Fibroblast of peridontal ligament (primary cell): ENCODE results near the gene RGS3.

ENCODE experiments used
- DNase-seq: peaks from one replicate; pipeline ENCODE4 v3.0.0-alpha.2; 2010; ENCODE audit errors: extremely low read depth

Gene RGS3

DNA sequence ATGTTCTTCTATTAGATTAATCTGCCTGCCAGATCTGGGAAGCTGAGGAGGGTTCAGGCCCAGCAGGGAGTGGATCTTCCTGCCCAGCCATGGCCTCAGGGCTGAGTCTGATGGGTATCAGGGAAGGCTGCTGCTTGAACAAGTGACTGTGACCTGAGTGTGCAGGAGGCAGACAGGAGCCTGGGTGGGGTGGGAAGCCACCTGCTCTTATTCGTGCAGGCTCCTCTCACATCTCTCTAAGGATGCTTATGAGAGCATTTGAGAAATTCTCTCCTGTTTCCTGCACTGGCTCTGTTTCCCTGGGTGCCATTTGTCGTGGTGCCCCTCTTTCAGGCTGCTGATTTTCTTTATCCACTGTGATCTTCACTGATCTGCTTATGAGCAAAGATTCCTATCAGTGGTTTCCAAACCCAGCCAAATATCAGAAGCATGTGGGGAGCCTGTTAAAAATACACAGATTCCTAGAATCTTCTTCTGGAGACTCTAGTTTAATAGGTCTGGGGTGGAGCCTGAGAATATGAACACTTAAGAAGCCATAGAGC, 2.1 kb downstream of the RGS3 start:
- DNase-seq, result no peak

DNA sequence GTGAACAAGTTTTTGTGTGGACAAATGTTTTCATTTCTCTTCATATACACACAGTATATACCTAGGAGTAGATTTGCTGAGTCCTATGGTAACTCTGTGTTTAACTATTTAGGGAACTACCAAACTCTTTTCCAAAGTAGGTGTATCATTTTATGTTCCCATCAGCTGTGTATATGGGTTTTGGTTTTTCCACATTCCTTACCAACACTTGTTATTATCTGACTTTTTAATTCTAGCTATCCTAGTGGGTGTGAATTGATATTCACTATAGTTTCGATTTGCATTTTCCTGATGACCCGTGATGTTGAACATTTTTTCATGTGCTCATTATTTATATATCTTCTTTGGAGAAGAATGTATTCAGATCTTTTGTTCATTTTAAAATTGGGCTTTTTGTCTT, 3.7 kb downstream of the RGS3 start:
- no peak for DNase-seq

DNA sequence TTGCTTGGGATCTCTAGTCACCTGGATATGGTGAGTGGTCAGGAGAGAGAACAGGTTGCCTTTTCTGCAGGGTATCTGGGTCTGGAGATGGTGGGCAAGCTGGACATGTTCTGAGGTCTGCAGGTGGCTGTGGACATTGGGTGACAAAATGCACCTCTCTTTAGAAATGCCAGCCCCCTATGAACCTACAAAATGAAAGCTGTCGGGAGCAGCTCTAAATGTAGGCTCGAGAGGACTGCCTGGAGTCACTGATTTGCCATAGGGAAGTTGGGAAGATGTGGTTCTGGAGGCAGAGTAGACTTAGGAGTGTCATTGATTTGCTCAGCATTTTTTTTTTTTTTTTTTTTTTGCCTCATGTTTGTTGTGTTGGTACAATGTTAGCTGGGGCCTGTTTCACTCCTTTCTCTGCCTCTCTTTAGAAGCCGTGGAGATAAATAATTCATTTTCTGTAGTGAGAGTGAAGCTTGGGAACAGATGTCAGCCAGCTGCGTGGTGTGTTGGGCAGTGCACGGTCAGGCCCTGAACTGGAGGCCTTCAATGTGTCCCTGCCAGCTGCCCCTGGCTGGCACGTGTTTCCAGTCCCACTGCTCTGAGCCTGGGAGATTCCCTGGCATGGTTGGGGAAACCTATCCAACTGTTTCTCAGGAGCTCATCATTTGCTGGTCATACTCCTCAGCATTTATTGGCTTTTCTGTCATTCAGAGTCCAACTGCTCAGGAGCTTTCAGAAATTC, 5.4 kb downstream of the RGS3 start:
- DNase-seq, result no peak

DNA sequence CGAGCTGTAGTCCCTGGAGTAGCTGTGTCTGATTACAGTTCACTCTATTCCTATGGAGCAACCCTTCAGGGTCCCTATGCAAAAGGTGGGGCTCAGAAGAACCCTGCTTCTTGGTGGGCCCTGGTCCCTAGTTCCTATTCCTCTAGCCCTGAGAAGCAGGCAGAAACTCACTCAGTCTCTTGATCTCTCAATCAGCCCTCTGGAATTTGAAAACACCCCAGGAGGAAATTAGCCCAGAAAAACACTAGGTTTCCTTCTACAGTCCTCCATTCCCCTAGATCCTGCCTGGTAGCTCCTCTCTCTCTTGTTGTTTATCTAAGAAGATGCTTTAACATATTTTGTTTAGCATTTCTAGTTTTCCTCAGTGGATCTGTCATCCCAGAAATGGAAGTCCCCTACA, 7.6 kb downstream of the RGS3 start:
- DNase-seq, result no peak

DNA sequence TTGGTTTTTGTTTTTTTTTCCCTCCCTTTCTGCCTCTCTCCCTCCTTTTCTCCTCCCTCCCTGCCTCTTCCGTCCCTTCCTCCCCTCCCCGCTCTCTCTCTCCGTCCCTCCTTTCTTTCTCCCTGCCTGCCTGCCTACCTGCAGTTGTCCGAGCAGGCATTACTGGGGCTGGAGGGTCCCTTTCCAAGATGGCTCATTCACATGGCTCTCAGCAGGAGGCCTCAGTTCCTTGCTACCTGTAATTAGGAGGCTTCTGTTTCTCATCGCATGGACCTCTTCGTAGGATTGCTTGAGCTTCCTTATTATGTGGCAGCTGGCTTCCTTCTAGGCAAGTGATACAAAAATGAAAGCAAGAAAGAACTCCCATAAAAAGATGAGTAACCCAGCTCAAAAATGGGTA, 8.0 kb downstream of the RGS3 start:
- DNase-seq, result no peak

DNA sequence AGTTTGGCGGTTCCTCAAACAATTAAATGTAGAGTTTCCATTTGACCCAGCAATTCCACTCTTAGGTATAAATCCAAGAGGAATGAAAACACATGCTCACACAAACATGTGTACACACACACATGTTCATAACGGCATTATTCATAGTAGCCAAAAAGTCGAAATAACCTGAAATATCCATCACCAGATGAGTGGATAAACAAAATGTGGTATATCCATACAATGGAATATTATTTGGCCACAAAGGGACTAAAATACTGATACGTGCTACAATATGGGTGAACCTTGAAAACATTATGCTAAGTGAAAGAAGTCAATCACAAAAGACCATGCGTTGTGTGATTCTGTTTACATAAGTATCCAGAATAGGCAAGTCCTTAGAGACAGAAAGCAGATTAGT, 8.7 kb downstream of the RGS3 start:
- no peak for DNase-seq

DNA sequence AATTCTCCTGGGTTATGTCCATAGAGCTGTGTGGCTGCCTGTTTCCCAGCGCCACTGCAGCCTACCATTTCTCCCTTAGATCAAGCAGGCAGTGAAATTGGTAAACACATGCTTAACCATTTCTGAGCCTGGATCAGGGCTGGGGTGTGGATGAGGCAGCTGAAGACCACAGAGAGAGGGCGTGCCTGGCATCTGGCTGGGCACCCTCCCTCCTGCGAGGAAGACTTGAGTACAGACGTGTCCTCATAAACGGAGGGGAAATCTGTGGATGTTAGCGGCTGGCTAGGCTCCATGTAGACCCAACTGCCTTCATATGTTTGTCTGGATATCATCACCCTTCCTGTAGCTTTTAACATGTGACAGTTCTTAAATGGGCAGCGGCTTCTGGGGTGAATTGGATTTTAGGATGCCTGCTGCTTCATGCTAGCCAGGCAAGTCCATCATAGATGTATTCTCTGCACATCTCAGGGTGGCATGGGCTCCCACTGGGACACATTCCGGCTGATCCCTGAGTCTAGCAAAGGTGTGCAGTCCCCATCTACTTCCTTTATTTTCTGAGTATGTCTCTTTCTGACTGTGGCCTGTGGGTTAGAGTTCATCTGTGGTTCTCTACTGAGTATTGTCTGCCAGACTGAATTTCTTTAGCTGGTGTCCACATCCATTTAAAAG, 11.0 kb downstream of the RGS3 start:
- DNase-seq, result no peak

DNA sequence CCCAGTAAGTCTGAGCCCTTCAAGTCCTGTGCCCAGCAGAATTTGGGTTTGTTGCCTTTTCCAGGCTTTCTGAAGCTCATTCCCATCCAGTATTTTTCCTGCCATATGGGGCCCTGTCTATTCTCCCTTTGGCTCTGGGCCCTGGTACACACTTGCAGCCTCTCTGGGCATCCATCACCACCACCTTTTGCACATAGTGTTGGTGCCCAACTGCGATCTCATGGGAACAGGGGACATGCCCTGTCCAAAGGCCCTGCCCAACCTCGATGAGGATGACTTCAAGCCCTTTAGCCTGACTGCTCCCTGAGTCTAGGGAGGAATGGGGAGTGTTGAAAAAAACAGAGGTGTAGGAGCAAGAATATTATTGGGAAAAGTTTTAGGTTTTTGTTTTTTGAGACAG, 11.5 kb downstream of the RGS3 start:
- DNase-seq, result no peak

DNA sequence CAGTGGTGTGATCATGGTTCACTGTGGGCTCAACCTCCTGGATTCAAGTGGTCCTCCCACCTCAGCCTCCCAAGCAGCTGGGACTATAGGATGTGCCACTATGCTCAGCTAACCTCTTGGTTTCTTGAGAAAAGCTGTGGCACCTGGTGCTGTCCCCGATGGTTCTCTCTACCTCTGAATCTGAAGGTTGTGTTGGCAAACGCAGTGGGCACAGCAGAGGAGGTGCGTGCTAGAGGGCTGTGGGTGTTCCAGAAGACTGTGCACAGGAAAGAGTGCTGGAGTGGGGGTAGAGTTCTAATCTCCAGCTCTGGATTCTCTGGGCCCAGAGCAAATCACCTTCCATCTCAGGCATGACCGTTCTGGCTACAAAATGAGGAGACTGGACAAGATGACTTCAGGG, 12.5 kb downstream of the RGS3 start:
- DNase-seq, result no peak

DNA sequence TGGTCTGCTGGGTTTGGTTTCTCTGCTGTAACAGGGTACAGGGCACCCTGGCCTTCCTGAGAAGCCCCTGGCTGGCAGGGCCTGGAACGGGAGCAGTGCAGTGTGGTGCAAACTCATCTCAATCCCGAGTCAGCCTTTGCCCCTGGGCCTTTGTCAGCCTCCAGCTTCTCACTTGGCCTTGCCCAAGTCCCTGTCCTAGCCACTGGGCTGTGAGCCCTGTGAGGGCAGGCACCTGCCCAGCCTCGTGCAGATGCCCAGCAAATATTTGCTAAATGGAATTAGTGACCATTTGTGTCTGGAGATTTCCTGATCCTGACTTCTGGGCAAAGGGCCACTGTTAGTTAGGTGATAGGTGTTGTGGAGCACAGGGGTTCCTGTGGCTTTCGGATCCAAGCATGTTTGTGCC, 13.0 kb downstream of the RGS3 start:
- no peak for DNase-seq

DNA sequence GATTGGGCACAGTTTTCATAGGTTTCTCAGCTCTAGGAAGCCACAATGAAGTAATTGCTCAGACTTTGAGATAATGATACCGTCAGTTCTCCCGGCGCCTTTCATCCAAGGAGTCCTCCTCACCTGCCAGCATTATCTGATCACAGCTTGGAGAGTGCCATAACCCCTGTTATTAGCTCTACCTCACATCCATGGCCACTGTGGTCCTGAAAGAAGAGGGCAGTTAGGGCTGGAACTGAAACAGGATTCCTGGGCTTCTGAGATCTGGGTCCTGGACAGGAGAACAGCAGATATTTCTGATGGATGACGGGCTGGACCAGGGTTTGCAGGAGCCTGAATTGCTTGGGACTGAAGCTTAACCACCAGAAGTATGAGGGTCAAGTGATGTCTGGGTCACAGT, 13.5 kb downstream of the RGS3 start:
- DNase-seq, result no peak

DNA sequence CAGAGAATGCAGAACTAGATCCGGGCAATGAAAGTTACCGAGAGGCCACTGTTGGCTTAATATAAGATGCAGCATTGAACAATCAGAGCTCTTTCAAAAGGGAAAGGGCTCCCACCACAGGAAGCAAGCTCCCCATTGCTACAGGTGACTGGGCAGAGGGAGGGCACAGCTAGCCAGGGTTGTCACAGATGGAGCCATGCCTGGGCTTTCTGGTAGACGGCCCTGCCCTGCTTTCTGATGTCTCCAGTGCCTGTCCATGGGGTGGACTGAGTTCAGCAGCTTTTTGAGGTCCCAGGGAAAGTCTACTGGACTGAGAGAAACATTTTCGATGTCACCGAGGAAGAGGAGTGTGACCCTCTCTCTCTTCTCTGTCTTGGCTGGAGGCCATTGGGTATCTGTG, 14.1 kb downstream of the RGS3 start:
- DNase-seq, result no peak

DNA sequence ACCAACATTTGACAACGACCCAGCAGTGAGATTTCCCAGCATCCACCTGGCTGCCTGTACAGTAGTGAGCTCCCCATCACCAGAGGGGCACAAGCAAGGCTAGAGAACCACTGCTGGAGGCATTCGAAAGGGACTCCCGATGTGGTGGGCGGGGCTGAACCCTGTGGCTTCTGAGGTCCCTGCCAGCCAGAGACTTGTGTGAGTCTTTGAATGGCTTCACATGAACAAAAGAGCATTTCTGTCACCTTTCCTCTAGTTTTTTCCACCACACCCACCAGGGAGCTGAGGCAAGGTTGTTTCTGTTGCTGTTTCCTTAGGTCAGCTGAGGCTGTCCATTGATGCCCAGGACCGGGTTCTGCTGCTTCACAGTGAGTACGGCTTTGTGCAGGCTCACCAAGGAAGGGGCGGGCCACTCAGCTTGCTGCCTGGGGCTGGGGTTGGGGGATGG, 15.7 kb downstream of the RGS3 start:
- no peak for DNase-seq

DNA sequence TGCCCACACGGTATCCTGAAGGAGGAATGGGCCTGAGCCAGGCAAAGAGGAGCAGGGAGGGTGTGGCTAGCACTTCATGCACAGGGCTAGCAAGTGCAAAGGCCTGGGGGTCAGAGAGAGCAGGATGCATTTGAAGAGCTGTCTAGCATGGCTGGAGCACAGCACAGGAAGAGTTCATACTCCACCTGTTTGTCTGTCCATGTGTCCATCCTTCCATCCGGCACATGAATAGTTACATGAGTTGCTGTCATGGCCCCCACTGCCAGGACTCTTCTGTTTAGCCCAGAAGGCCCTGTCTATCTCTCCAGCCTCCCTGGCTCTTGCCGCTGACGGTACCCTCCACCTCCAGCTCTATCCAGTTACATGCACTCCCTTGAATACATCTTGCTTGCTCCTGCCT, 17.1 kb downstream of the RGS3 start:
- DNase-seq, result no peak

DNA sequence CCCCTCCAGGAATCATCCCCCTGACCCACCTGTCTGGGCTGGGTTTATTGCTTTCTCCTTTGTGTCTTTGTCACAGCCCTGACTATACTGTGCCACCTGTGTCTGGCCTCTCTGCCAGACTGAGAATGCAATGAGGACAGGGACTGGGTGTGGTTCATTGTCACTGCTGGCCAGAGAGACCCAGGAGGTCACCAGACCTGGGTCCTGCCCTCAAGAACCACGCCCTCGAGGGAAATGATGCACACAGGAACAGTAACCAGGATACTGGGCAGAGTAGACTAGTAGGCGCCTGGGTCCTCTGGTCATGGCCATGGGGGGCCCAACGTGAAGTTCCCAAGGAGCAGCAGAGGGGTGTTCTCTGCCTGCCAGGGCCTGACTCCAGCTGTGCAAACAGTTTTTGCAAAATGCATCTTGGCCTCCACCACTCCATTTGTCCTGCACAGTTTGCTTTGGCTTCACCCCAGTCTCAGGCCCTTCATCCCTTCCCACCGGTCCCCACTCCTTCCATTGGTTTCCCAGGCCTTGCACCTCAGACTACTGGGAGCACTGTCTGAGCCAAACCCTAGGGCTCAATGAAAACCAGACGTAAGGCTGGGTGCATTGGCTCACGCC, 17.8 kb downstream of the RGS3 start:
- no peak for DNase-seq

DNA sequence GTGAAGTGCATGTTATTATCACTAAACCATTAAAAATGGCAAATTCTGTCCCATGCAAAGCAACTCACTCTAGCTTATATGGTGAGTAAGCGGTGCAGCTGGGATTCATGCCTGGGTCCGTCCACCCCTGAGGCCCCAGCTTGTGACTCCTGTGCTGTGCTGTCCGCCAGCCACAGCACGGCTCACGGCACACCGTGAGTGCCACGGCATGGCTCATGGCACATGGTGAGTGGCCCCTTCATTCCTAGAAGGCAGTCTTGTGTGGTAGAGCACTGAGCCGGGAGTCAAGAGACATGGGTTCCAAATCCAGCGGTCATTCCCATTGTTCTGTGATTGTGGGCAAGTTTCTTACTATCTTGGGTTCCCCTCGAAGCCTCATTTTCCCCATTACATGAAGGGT, 18.8 kb downstream of the RGS3 start:
- DNase-seq, result no peak

DNA sequence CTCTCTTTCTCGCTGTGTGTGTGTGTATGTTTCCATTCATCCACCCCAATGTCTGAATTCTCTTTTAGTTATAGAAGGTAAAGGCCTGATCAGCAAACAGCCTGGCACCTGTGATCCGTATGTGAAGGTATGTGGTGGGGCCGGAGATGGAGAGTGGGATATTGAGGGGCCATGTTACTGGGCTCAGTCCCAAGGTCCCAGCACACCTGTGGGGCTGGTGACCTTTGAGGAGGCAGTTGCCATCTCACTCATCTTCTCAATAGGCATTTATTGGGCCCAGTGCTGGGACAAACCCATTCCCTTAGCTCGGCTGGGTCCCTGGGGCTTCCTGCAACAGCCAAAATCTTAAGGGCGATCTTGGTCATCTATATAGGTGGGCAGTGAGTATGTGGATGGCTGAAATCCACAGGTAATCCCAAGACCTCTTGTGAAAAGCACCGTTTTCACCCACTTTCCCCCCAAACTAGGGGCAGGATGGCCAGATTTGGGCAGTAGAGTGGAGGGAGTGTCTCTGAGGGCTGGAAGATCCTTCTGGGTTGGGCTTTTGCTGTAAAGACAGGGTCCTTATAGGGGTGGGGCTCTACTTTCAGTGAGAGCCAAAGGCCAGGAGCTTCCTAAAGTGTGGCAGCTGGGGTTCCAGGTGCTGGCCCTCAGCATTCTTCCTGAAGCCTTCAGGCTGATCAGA, 19.6 kb downstream of the RGS3 start:
- no peak for DNase-seq

DNA sequence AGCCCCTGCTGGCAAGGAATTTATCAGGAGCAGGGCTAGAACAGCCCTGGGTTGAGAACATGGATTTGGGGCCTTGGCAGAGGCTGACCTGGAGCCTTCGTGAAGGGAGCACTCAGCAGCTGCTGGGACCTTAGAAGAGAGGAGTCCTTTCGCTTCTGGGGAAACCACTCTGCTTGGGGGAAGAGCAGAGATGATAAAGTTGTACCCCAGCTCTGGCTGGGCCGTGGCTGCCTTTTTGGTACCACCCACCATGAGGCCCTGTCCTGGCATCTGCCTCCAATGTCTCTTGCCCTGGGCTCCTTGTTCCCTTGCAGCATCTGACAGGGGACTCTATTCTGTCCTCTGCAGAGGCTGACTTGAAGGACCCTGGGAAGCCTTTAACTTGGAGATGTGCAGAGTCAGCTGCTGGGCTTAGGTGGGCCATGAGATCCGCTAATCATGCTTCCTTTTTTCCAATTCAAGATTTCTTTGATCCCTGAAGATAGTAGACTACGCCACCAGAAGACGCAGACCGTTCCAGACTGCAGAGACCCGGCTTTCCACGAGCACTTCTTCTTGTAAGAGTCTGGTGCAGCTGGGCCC, 20.2 kb downstream of the RGS3 start:
- DNase-seq, result no peak

DNA sequence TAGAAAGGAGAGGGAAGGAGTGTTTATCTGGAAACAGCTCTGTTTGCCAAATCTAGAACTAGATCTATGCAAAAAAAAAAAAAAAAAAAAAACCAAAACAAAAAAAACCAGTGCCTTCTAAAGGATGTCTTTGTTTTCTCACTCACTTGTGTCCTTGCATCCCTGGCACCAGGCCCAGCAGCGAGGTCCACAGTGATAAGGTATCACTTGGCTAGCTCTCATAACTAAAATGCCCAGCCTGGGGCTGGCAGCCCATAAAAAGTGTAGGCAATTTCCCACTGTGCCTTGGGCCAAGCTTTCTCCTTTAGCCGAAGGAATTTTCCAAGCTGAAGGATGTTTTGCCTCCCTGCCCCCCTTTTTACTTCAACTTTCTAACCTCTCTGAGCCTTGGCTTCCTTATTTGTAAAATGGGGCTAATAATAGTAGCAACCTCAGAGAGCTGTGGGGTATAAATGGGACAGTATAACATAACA, 20.8 kb downstream of the RGS3 start:
- peak; percentile 36 for DNase-seq

DNA sequence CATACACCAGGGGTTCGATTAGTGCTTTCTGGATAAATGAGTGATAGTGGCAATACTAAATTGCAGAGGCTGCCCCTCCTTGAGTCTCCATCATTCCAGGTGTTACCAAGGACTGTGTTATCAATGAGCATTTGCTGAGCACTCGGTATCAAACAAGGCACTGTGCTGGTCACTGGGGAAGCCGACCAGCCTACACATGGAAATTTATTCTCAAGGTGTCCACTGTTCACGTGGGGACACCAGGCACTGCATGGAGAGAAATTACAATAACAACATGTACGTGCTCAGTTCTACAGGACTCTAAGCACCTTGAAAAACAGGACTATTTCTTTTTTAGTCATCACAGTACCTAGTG, 22.2 kb downstream of the RGS3 start:
- no peak for DNase-seq

DNA sequence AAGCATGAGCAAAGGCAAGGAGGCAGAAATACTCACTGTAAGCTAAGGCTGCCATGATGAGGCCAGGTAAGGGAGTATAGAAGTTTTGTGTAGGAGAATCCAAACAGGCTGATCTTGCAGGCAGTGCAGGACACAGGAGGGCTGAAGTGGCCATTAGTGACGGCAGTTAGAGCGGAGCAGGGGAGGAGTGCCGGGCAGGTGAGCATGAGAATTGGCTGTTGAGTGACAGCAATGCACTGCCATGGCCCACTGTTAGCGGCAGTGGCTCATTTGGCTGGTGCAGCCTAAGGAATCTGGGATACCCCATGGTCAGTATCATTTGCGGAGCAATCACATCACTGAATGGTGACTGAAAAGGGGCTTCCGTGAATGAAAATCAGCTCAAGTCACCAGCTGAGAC, 22.8 kb downstream of the RGS3 start:
- DNase-seq, result no peak

DNA sequence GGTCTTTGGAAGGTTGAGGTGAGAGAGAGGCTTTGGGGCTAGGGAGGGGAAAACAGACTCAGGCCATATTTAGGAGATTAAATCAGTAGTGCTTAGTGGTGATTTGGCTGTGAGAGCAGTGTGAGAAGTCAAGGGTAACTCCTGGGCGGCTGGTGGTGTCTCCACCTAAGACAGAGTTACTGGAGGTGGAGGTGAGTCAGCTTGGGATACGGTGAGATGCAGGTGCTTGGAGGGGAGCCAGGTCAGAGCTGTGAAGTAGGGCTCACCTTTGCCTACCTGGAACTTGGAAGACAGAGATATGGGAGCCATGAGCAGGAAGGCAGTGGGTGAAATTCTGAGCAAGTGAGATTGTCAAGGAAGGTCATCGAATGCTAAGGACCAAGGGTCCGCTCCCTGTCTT, 24.5 kb downstream of the RGS3 start:
- DNase-seq, result no peak
